Heart right ventricle (tissue), 16 donors: ENCODE measurements around the gene VWA5B1. TPM values are rescaled to one million over a fixed set of nuclear protein-coding genes. Genes with fewer than 3 reads are reported as not detected.

Experiments
- ATAC-seq, 8 donors: fragments of 200-7000 bp; cut with Tn5 transposase; one replicate each; pipeline ENCODE4 v1.9.1; 2020; ENCODE audit warnings: mild to moderate bottlenecking in 8 of 8, moderate library complexity in 8 of 8, moderate number of reproducible peaks in 1 of 8
- DNase-seq, 2 donors: peaks; one replicate each; pipeline ENCODE4 v3.0.0-alpha.2; 2020
- H3K27ac ChIP-seq, 10 donors: fragments of 200-600 bp; sonication (generic) in 2 of 10; one replicate each; pipeline versions ENCODE4 v1.5.0 to v1.8.0; 2020 to 2022; ENCODE audit warnings: mild to moderate bottlenecking in 3 of 10
- H3K27me3 ChIP-seq, 7 donors: fragments of 200-600 bp; one replicate each; pipeline ENCODE4 v1.8.0; 2021 to 2022; ENCODE audit warnings: mild to moderate bottlenecking in 2 of 7
- H3K36me3 ChIP-seq, 9 donors: fragments of 200-600 bp; sonication (generic) in 1 of 9; one replicate each; pipeline versions ENCODE4 v1.5.0 to v1.8.0; 2020 to 2022; ENCODE audit warnings: mild to moderate bottlenecking in 2 of 9
- H3K4me1 ChIP-seq, 9 donors: fragments of 200-600 bp; sonication (generic) in 1 of 9; one replicate each; pipeline versions ENCODE4 v1.5.0 to v1.8.0; 2020 to 2022; ENCODE audit warnings: mild to moderate bottlenecking in 4 of 9
- H3K4me3 ChIP-seq, 10 donors: fragments of 200-600 bp; sonication (generic) in 2 of 10; one replicate each; pipeline versions ENCODE4 v1.5.0 to v1.8.0; 2020 to 2022; ENCODE audit warnings: mild to moderate bottlenecking in 7 of 10, moderate library complexity in 2 of 10
- H3K9me3 ChIP-seq, 11 donors: fragments of 200-600 bp in 10 of 11; sonication (generic) in 2 of 11; one replicate each; pipeline versions ENCODE4 v1.5.0 to v1.8.0; 2013 to 2022; ENCODE audit warnings: mild to moderate bottlenecking in 2 of 11, control low read depth in 1 of 11, moderate library complexity in 1 of 11
- CTCF ChIP-seq, 9 donors: fragments of 200-600 bp; sonication (generic) in 2 of 9; IDR thresholded peaks; one replicate each; pipeline versions ENCODE4 v1.5.0 to v1.8.0; 2021 to 2022; ENCODE audit warnings: antibody characterized with exemption in 9 of 9, mild to moderate bottlenecking in 5 of 9, moderate library complexity in 1 of 9
- WGBS, 2 donors: extraction: QIAGEN DNeasy Blood & Tissue Kit; methylation state at CpG; one replicate each; pipeline ENCODE4 v1.1.7; 2013; ENCODE audit warnings: inconsistent platforms in 1 of 2; 5-methylcytosine and 5-hydroxymethylcytosine counted together
- intact Hi-C, 10 donors: fragments of 100-400 bp; cut with DNase I; formaldehyde crosslinking; loops; one replicate each; pipeline versions ENCODE4 v1.11.1 to v1.14.2; 2022
- polyA plus RNA-seq, 2 donors: library from polyadenylated mRNA; stranded (reverse); fragments of 200-250 nt; gene quantifications; one replicate each; pipeline ENCODE4 v1.2.3, GENCODE V29; 2013
- total RNA-seq, 10 donors: library from RNA; stranded (reverse); fragmentation: NEBNext Ultra II Directional in 3 of 10; extraction: Animal tissue kit (Norgen Biotek cat#: 25700) in 3 of 10; gene quantifications; one replicate each; pipeline versions ENCODE4 v1.2.1 to v1.2.4, GENCODE V29; 2021 to 2023
- donor health status: Arrhythmogenic right ventricular cardiomyopathy.
- donor health status: ischemic (EF 13 %, LVEDD 7.1; RV severe dilation, severe dysfunction).
- donor health status: healthy with polysubstance abuse.
- donor health status: DM: no; HTN: yes; CAD: no.
- donor health status: DM: no; HTN: no; CAD: no.
- donor health status: ischemic (EF 25% LVEDD 6.9; RV normal size, moderate dysfunction).
- donor health status: ischemic (EF 25% LVEDD 5.7; RV mildly dilated, moderate dysfunction).
- donor health status: healthy.
- donor health status: DM: yes; HTN: yes; CAD: no.
- donor health status: Ischemic cardiomyopathy.
- donor health status: ischemic (EF 35%, LVEDD 5.7; RV mildly dilated, moderate dysfunction).
- donor health status: nonischemic (EF 11% LVEDD 7.7; RV severe dilation, severe dysfunction).
- donor health status: DM: yes; HTN: yes; CAD: no.
- donor health status: PGD.
- donor health status: ischemic (EF 29% LVEDD 5.4; RV normal size, mild dysfunction).
- donor health status: nonischemic (EF 23%, LVEDD 6.1; RV moderate dilation, normal function).

The VWA5B1 gene
- total and polyA plus RNA-seq, 12 donors, result 0.03 to 1.2 (median 0.18) TPM; not detected in 9

DNA sequence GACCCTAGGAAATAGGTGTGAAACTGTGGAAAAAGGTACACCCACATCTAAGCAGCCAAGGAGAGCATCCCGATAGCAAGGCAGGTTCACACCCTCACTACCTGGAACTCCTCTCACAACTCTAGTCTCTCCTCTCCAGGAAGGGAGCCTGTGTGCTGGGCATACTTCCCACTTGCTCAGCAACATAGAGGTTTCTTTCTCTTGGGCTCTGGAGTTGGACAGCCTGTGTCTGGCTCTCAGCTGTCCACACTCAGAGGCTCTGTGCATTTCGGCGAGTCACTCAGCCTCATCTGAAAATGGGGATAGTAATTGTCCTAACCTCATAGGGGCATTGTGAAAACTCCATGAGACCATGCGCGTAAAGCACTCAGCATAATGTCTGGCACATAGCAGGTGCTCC, 29.6 kb upstream of the VWA5B1 start:
- 72 to 89% methylated on average over 5 of the region's 5 CpGs for WGBS, 2 donors

GRCh38 chr1:20262810-20263534, 27.7 kb upstream of the VWA5B1 start:
- ATAC-seq, result no peak
- Histone ChIP-seq H3K36me3 (no peaks in the 10 kb centered on the region), H3K27ac (no peak overlapping the region), H3K9me3 (no peaks in the 10 kb centered on the region), H3K4me1 (peaks cover 0 to 16% (median 7%) of the 10 kb centered on the region in 9 donors), H3K4me3 (no peak overlapping the region), H3K27me3 (peaks cover 0 to 3% (median 0%) of the 10 kb centered on the region in 7 donors)
- intact Hi-C loops, result loop anchor here in 2 of 10 donors (5.0 to 10.0 kb wide), 2 partner anchors 92 to 94 kb away; no protein-coding TSS in a partner anchor
- TF ChIP-seq CTCF (IDR thresholded peaks at IDR 0.05), result no peak
- no peak for DNase-seq
- 78 to 86% methylated on average over 8 of the region's 8 CpGs for WGBS, 2 donors

More for the DNA sequence above, 29.6 kb upstream of the VWA5B1 start:
- Histone ChIP-seq H3K4me3 (no peak overlapping the region), H3K4me1 (peaks cover 0 to 16% (median 7%) of the 10 kb centered on the region in 9 donors), H3K27ac (no peak overlapping the region), H3K27me3 (peaks cover 0 to 9% (median 0%) of the 10 kb centered on the region in 7 donors), H3K36me3 (no peaks in the 10 kb centered on the region), H3K9me3 (no peaks in the 10 kb centered on the region)
- ATAC-seq, result peak in 1 of 8 donors; percentile 48
- intact Hi-C loops, result loop anchor here in 2 of 10 donors (5.0 to 10.0 kb wide), 2 partner anchors 94 to 96 kb away; no protein-coding TSS in a partner anchor
- DNase-seq, result no peak
- no peak for TF ChIP-seq CTCF (IDR thresholded peaks at IDR 0.05)

DNA sequence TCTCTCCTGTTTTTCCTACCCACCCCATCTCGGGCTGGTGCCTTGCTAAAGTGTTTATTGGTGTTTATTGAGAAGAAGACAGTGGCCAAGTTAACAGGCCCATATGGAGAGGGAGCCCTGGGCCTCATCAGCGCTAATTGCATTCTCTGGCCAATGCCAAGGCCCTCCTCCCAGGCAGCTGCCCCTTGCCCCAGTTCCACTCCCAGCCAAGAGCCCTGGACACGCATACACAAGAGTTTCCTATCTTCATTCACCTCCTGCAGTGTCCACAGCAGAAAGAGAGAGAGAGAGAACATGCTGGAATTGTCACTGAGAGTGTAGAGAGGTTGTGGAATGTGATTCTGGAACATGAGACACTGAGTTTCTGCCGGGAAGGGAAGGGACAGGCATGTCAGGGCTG, 25.4 kb upstream of the VWA5B1 start:
- TF ChIP-seq CTCF (IDR thresholded peaks at IDR 0.05), result no peak
- Histone ChIP-seq H3K36me3 (no peaks in the 10 kb centered on the region), H3K4me3 (no peak overlapping the region), H3K27ac (peak overlapping the region in 8 of 10 donors; percentile 26 to 81 (median 36)), H3K4me1 (peaks cover 0 to 16% (median 7%) of the 10 kb centered on the region in 9 donors), H3K27me3 (peaks cover 0 to 6% (median 0%) of the 10 kb centered on the region in 7 donors), H3K9me3 (no peaks in the 10 kb centered on the region)
- intact Hi-C loops, result loop anchor here in 1 of 10 donors (10.0 kb wide), 1 partner anchor 90 kb away; no protein-coding TSS in a partner anchor
- DNase-seq (peak; percentile 47 to 57), ATAC-seq (peak; percentile 74 to 98 (median 90))
- WGBS, 2 donors, result 21 to 29% methylated on average over 4 of the region's 4 CpGs

GRCh38 chr1:20266141-20266540, 24.5 kb upstream of the VWA5B1 start:
- ATAC-seq (peak in 1 of 8 donors; percentile 27), DNase-seq (no peak)
- Histone ChIP-seq H3K9me3 (peaks cover 0 to 4% (median 0%) of the 10 kb centered on the region in 11 donors), H3K36me3 (no peaks in the 10 kb centered on the region), H3K4me3 (no peak overlapping the region), H3K27me3 (peaks cover 0 to 8% (median 0%) of the 10 kb centered on the region in 7 donors), H3K4me1 (peaks cover 0 to 16% (median 7%) of the 10 kb centered on the region in 9 donors), H3K27ac (no peak overlapping the region)
- WGBS, 2 donors, result 59 to 65% methylated on average over 8 of the region's 8 CpGs
- intact Hi-C loops, result loop anchor here in 1 of 10 donors (10.0 kb wide), 1 partner anchor 89 kb away; no protein-coding TSS in a partner anchor
- TF ChIP-seq CTCF (IDR thresholded peaks at IDR 0.05), result no peak
